Stimulated activated CD4-positive, alpha-beta T cell treated with anti-CD3 and anti-CD28 coated beads, TNF-alpha, amount 100 ng/mL, for 4 hours (primary cell): ENCODE data around the gene CNTNAP2.
"Not testable (repeated sequence)": the region's sequence is repeated elsewhere in the genome, so short reads cannot be mapped to it uniquely, and the experiment has no call there.

Experiments used
- DNase-seq, 3 experiments: peaks; one replicate each; pipeline ENCODE4 v3.0.0-alpha.2; 2020; ENCODE audit warnings: low read depth in 3 of 3

CNTNAP2 gene

DNA sequence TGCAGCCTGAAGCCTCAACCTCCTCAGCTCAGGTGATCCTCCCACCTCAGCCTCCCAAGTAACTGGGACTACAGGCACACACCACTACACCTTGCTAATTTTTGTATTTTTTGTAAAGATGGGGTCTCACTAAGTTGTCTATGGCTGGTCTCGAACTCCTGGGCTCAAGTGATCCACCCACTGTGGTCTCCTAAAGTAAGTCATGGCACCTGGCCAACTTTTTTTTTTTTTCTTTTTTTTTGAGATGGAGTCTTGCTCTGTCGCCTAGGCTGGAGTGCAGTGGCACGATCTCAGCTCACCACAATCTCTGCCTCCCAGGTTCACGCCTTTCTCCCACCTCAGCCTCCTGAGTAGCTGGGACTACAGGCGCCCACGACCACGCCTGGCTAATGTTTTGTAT is 2182.2 kb downstream of the CNTNAP2 start:
- not testable (repeated sequence) for DNase-seq

- no peak for DNase-seq
Observed at GRCh38 chr7:148299350-148300276, 2183.0 kb downstream of the CNTNAP2 start.

GRCh38 chr7:148302436-148302835 is 2185.8 kb downstream of the CNTNAP2 start:
- DNase-seq, result not testable (repeated sequence)

DNA sequence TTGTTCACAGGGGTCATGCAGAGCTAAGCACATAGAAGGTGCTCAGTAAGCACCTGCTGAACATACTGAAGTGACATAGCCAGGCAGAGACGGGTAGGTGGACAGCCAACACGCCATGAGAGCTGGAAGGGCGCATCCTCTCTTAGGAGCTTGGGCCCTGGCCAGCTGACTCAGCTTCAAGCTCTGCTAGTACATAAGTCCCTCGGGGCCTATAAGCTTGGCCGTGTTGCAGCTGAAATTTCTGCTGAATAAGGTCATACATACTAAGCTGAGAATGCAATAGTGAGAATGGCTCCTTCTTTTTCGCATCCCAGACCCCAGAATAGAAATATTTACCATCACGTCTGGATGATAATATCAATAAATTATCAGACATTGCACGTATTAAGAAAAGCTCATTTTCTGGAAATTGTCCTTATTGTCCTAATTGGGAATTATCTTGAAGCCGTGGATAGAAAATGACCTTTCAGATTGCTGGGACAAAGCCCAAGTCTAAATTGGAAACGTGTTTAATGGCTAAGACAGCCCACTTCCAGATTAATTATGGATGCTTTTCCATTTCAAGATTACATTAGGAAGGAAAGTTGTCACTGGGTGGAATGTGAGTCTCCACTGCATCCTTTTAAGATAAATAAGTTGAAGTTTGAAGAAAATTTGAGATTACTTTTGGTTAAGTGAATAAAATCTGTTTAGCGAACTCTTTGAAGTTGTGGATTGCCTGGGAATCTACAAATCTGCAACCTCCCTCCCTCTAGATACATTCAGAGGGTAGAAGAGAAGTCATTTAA is 2186.9 kb downstream of the CNTNAP2 start:
- DNase-seq, result no peak

DNA sequence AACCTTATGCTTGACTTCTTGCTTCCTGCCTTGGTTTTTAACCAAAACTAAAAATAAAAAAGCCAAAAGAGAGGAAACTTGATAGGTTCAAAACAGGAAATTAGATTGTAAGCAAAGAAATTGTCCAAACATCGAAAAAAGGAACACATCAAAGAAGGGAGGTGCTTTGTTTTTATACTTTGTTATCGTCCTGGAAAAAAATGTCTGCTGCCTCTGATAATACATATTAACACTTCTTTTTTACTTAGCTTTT is 2187.4 kb downstream of the CNTNAP2 start:
- no peak for DNase-seq

DNA sequence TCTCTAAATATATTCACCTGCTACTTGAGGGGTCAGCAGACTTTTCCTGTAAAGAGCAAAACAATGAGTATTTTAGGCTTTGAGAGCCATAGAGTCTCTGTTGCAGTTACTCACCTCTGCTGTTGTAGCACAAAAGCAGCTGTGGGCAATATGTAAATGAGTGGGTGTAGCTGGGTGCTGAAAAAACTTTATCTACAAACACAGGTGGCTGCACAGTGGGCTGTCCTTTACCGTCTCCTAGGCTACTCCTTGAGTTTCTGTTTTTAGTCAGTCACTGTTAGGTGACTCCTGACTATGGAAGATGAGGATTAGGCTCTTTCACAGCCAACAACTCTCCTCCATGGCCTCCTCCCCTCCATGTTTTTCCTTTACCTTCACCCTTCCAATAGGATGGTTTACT is 2187.9 kb downstream of the CNTNAP2 start:
- no peak for DNase-seq

GRCh38 chr7:148306759-148307158 is 2190.2 kb downstream of the CNTNAP2 start:
- DNase-seq, result no peak

- DNase-seq, result no peak
Observed at GRCh38 chr7:148318102-148318811, 2201.7 kb downstream of the CNTNAP2 start.

DNA sequence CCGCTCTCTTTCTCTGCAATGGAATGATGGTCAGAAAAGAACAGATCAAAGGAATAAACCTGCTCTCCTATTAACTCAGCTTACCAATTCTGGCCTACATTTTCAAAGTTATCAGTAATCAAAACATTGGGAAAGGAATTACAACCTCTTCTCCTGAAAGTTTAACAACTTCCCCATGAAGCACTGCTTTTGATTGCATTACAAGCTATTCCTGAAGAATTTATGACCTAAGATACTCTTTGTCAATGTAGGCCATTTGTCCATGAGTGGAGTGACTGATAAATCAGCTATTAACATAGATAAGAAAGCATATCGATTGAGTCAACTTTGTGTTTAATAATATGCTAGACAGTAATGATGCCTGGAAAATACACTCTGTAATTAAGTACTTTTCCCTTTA is 2202.2 kb downstream of the CNTNAP2 start:
- no peak for DNase-seq

GRCh38 chr7:148319316-148319808 is 2202.8 kb downstream of the CNTNAP2 start:
- DNase-seq, result no peak

- DNase-seq, result no peak
Observed at GRCh38 chr7:148325208-148325607, 2208.6 kb downstream of the CNTNAP2 start.

DNA sequence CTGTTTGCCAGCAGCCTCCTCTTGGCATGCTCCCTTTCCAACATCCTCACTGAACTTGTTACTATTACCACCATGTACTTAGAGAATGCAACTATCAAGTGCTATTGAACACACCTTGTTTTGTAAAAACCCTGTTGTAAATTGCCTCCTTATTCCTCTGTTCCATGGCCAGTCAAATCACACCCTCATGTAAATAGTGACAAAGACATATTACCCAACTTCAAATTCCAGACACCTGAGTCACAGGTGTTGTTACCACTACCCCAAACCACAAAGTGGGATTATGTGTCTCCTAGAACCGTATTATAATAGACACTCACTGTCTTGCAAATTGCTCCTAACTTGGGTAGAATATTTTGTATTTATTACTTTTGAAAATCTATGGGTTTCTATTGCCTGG is 2210.8 kb downstream of the CNTNAP2 start:
- no peak for DNase-seq

DNA sequence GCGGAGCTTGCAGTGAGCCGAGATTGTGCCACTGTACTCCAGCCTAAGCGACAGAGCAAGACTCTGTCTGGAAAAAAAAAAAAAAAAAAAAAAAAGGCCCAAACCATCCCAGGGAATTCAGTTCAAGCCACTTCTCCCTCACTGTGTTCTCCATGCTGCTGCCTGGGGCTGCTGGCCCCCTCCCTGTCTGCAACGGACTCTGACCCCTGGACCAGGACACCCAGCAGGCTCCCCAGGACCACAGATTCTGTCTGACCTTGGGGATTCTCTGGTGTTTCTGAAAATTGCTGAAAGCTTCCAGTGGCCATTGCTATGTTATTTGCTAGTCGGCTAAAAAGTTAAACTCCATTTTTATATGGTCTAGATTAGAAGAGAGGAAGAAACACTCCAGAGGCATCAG is 2212.3 kb downstream of the CNTNAP2 start:
- no peak for DNase-seq

DNA sequence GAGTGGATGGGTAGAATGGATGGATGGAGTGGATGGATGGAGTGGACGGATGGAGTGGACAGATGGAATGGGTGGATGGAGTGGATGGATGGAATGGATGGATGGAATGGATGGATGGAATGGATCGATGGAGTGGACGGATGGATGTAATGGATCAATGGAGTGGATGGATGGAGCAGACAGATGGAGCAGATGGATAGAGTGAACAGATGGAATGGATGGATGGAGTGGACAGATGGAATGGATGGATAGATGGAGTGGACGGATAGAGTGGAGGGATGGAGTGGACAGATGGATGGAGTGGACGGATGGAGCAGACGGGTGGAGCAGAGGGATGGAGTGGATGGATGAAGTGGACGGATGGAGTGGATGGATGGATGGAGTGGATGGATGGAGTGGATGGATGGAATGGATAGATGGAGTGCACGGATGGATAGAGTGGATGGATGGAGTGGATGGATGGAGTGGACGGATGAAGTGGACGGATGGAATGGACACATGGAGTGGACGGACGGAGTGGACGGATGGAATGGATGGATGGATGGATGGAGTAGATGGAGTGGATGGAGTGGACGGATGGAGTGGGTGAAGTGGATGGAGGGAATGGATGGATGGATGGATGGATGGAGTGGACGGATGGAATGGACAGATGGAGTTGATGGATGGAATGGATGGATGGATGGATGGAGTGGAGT is 2213.7 kb downstream of the CNTNAP2 start:
- DNase-seq, result no peak

DNA sequence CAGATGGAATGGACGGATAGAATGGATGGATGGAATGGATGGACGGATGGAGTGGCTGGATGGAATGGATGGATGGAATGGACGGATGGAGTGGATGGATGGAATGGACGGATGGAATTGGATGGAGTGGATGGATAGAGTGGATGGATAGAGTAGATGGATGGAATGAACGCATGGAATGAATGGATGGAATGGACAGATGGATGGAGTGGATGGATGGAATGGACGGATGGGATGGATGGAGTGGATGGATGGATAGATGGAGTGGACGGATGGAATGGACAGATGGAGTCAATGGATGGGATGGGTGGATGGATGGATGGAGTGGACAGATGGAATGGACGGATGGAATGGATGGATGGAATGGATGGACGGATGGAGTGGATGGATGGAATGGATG is 2214.2 kb downstream of the CNTNAP2 start:
- no peak for DNase-seq

GRCh38 chr7:148331456-148331855 is 2214.9 kb downstream of the CNTNAP2 start:
- DNase-seq, result not testable (repeated sequence)

DNA sequence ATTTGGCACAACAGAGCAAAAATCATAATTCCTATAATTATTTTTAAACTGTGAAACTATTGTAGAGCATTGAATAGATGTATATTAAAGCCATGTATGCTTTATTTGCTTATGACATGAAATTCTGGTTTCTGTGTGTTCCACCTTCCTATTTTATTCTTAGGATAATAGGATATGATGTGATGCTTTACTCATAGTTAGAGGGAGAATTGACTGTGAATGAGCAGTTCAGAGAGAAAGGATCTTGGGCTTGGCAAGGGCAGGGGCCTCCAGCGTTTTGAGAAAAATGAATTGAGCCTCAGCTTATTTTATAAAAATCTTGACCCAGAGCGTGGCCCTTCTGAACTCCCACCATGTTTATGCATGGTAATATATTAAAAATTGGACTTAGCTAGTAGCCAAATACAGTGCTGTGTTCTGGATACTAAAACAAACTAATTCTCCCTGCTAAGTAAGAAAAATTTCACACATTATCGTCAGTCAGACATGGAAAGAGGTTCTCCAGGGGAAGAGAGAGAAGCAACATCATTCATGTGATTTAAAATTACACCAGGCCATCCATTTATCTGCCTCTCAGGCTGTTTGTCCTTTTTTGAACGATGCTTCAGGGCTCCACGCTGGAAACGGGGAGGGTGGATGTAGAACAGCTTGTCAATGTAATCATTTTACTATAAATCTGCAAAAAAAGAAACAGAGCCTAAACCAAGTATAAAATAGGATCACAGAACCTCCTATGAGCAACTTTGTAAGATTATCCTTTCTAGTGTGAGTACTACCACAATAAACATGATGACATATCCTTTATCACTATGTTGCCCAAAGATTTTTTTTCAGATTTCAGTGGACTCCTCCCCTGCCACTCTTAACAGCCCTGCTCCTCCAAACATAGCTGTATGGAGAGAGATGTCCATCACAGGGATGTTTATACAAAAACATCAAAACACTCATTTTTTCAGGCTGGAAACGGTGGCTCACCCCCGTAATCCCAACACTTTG is 2215.9 kb downstream of the CNTNAP2 start:
- no peak for DNase-seq

- DNase-seq, result no peak
Observed at GRCh38 chr7:148334441-148334956, 2217.9 kb downstream of the CNTNAP2 start.

DNA sequence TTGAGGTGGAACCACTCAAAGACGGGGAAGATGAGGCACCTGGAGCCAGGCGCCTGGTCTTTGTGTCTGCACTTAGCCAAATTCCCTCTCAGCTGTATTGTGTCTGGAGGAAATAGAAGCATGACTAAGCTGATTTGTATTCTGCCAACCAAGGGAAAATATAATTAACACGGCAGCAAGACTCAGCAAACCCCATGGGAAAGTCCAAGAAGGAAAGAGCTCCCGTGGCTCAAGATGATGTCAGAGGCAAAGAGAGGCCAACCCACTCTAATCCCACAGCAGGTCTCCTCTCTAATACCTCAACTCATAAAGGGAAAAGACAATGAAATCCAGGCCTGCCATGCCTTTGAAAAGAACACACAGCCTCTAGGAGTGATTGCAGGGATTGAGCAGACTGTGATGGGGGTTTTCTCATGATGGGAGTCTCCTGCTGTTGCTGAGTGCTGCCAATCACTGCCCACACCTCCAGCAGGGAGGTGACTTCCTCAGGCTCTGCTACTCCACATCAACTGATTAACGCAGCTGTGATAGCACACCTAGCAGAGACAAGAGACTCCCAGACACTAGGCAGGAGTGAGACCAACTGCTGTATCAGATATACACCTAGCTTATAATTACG is 2218.5 kb downstream of the CNTNAP2 start:
- DNase-seq, result no peak

DNA sequence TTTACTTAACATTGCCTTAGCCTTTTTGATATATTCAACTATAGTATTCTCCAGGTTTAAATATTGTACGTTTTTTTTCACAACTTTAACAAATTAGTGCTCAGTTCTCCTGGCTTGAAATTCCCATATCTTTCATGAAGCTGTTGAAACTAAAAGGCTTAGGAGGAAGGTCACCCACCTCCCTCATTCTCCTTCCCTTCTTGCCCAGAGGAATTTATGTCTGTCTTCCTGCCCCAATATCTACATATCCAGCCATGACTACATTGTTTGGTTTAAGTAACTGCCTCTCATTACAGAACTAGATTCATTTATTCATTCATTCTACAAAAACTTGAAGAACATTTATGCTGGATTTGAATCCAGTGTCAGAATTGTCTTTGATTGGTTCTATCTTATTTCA is 2219.2 kb downstream of the CNTNAP2 start:
- DNase-seq, result no peak
